Measurements from ENCODE around the gene MTPN. TPM values are rescaled to one million over a fixed set of nuclear protein-coding genes. Genes with fewer than 3 reads are reported as not detected.

MTPN gene
- polyA plus RNA-seq, 3 donors = 73.6 to 156 (median 142) TPM

DNA sequence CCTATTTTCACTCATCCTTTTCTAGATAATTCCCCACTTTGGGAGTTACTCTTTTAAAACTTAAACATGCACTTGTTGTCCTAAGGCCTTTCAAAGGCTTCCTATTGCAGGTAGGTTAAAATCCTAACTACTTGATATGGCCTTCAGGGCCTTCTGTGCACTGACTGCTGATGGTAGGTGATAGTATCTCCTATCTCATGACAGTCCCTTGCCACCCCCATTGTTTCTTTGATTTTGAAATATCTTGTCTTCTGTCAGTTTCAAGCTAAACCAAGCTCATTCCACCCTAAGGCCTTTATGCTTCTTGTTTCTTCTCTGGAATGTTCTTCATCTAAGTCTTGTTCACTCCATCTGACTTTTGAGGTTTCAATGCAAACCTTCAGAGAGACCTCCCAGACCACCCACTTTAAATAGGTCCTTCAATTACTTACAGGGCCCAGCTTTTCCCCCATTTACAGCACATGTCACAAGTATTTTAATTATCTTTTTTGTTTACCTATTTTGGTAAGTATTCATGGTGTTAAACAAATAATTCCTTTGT, 2.4 kb upstream of the MTPN start:
- peaks cover 0 to under 1% of the 10 kb centered on the region in 2 donors for H3K36me3 Mint-ChIP-seq
- peak overlapping the region in 1 of 3 experiments; percentile 69 for H3K4me3 ChIP-seq (replicated peaks in 1 of 3; ENCODE audit: low read depth in 2 of 3, low read length in 3 of 3)
- H3K4me1 ChIP-seq (ENCODE audit: control insufficient read depth in 1 of 2, insufficient read depth in 2 of 2, low read length in 2 of 2) = peaks cover 55 to 70% of the 10 kb centered on the region in 2 donors

GRCh38 chr7:135978624-135979023, 1.5 kb upstream of the MTPN start:
- peaks cover 70% of the 10 kb centered on the region for H3K4me1 Mint-ChIP-seq
- H4K20me1 ChIP-seq (ENCODE audit: insufficient read depth, low read length) = peaks cover 28% of the 10 kb centered on the region
- H3K4me2 ChIP-seq (replicated peaks; ENCODE audit: extremely low read depth, low read length, poor library complexity, severe bottlenecking) = no peak overlapping the region
- peaks cover 0 to 2% (median 0%) of the 10 kb centered on the region in 7 donors for H3K9me3 Mint-ChIP-seq
- H3K27ac ChIP-seq (ENCODE audit: low read depth in 1 of 2, low read length in 2 of 2) = peak overlapping the region in 1 of 2 donors; percentile 96
- intact Hi-C loops (cut with micrococcal nuclease) = loop anchor here (5.0 to 10.0 kb wide), 4 partner anchors 36 to 421 kb away; partner anchors contain the start of genes NUP205 (in 1 of the 2) and STMP1 (in 1 of the 2)
- H3K79me2 ChIP-seq (ENCODE audit: insufficient read depth, low read length) = peaks cover 44% of the 10 kb centered on the region
- no peak overlapping the region for H3K4me3 ChIP-seq (replicated peaks in 1 of 3; ENCODE audit: low read depth in 2 of 3, low read length in 3 of 3)
- H3K27ac Mint-ChIP-seq = peak overlapping the region in 4 of 7 donors; percentile 68 to 99 (median 84)
- whole genome bisulfite sequencing (ENCODE audit: insufficient coverage) = no CpG with 5 or more reads among the region's 4 CpGs
- H3K9me3 ChIP-seq (replicated peaks in 1 of 2; ENCODE audit: control insufficient read depth in 1 of 2, insufficient read depth in 1 of 2, low read length in 2 of 2) = no peaks in the 10 kb centered on the region
- no peak for DNase-seq
- H3K27me3 ChIP-seq (ENCODE audit: control insufficient read depth in 2 of 2, insufficient read depth in 2 of 2, low read length in 2 of 2) = no peaks in the 10 kb centered on the region
- peaks cover 0 to 2% of the 10 kb centered on the region in 2 donors for H3K36me3 ChIP-seq (replicated peaks in 1 of 2; ENCODE audit: control insufficient read depth in 1 of 2, insufficient read depth in 2 of 2, low read length in 2 of 2)
- H3K4me1 ChIP-seq (ENCODE audit: control insufficient read depth in 1 of 2, insufficient read depth in 2 of 2, low read length in 2 of 2) = peaks cover 64 to 79% of the 10 kb centered on the region in 2 donors
- no peak overlapping the region for H3K9ac ChIP-seq (ENCODE audit: insufficient read depth, low read length, poor library complexity, severe bottlenecking)
- peaks cover 0 to 1% (median 0%) of the 10 kb centered on the region in 3 donors for H3K27me3 Mint-ChIP-seq (ENCODE audit: low read depth in 3 of 3)
- TF ChIP-seq, protein P1, sequence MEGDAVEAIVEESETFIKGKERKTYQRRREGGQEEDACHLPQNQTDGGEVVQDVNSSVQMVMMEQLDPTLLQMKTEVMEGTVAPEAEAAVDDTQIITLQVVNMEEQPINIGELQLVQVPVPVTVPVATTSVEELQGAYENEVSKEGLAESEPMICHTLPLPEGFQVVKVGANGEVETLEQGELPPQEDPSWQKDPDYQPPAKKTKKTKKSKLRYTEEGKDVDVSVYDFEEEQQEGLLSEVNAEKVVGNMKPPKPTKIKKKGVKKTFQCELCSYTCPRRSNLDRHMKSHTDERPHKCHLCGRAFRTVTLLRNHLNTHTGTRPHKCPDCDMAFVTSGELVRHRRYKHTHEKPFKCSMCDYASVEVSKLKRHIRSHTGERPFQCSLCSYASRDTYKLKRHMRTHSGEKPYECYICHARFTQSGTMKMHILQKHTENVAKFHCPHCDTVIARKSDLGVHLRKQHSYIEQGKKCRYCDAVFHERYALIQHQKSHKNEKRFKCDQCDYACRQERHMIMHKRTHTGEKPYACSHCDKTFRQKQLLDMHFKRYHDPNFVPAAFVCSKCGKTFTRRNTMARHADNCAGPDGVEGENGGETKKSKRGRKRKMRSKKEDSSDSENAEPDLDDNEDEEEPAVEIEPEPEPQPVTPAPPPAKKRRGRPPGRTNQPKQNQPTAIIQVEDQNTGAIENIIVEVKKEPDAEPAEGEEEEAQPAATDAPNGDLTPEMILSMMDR (IDR thresholded peaks at IDR 0.05) = no peak
- no peak overlapping the region for H3K4me3 Mint-ChIP-seq
- H3K36me3 Mint-ChIP-seq = peaks cover 0 to 5% of the 10 kb centered on the region in 2 donors
- H2AFZ ChIP-seq (ENCODE audit: insufficient read depth, low read depth, low read length, poor library complexity, severe bottlenecking) = no peak overlapping the region

More for the DNA sequence above, 2.4 kb upstream of the MTPN start:
- TF ChIP-seq, protein P1 (IDR thresholded peaks at IDR 0.05) = no peak
- no peak for DNase-seq
- H3K4me1 Mint-ChIP-seq = peaks cover 62% of the 10 kb centered on the region
- Histone ChIP-seq H2AFZ (ENCODE audit: insufficient read depth, low read depth, low read length, poor library complexity, severe bottlenecking) (no peak overlapping the region), H4K20me1 (ENCODE audit: insufficient read depth, low read length) (peaks cover 19% of the 10 kb centered on the region), H3K27me3 (ENCODE audit: control insufficient read depth in 2 of 2, insufficient read depth in 2 of 2, low read length in 2 of 2) (no peaks in the 10 kb centered on the region), H3K9ac (ENCODE audit: insufficient read depth, low read length, poor library complexity, severe bottlenecking) (peak overlapping the region; percentile 70), H3K27ac (ENCODE audit: low read depth in 1 of 2, low read length in 2 of 2) (peak overlapping the region; percentile 65 to 96), H3K4me2 (replicated peaks; ENCODE audit: extremely low read depth, low read length, poor library complexity, severe bottlenecking) (peak overlapping the region; percentile 73), H3K9me3 (replicated peaks in 1 of 2; ENCODE audit: control insufficient read depth in 1 of 2, insufficient read depth in 1 of 2, low read length in 2 of 2) (no peaks in the 10 kb centered on the region), H3K79me2 (ENCODE audit: insufficient read depth, low read length) (peaks cover 35% of the 10 kb centered on the region), H3K36me3 (replicated peaks in 1 of 2; ENCODE audit: control insufficient read depth in 1 of 2, insufficient read depth in 2 of 2, low read length in 2 of 2) (no peaks in the 10 kb centered on the region)
- H3K27ac Mint-ChIP-seq = peak overlapping the region; percentile 93 to 99 (median 98)
- peaks cover 0 to 2% (median 0%) of the 10 kb centered on the region in 7 donors for H3K9me3 Mint-ChIP-seq
- intact Hi-C loops (cut with micrococcal nuclease) = loop anchor here (5.0 to 10.0 kb wide), 5 partner anchors 37 to 422 kb away; partner anchors contain the start of genes STMP1 (in 2 of the 2) and NUP205 (in 1 of the 2)
- peak overlapping the region in 1 of 2 donors; percentile 26 for H3K4me3 Mint-ChIP-seq
- H3K27me3 Mint-ChIP-seq (ENCODE audit: low read depth in 3 of 3) = peaks cover 0 to 1% (median 0%) of the 10 kb centered on the region in 3 donors

Measured in CD14-positive monocyte (primary cell).